B cell (primary cell): ENCODE results near the gene ICE2.

ENCODE experiments used
- CTCF ChIP-seq: fragments of 200-600 bp; IDR thresholded peaks from one replicate; pipeline ENCODE4 v1.8.0; 2022; ENCODE audit warnings: antibody characterized with exemption, mild to moderate bottlenecking
- EZH2 ChIP-seq: IDR thresholded peaks from 2 replicates; pipeline ENCODE4 v1.6.1; 2012; ENCODE audit warnings: borderline replicate concordance, low read depth, mild to moderate bottlenecking, moderate library complexity, low read length; ENCODE audit not compliant: insufficient read depth, poor library complexity, severe bottlenecking

GRCh38 chr15:60379525-60380274 lies 99.2 kb downstream of the ICE2 start:
- TF ChIP-seq CTCF (no peak), EZH2 (no peak)
